C4-2B (cell line): ENCODE measurements around the gene RUNX3.

ENCODE experiments used
- ZFX ChIP-seq: fragments of 450-650 bp; IDR thresholded peaks from 2 replicates; pipeline ENCODE4 v1.6.1; 2017
- TF ChIP-seq, protein P1 (sequence below): fragments of 450-650 bp; conservative IDR thresholded peaks from 2 replicates; pipeline ENCODE4 v1.5.1; 2017; ENCODE audit warnings: mild to moderate bottlenecking

DNA sequence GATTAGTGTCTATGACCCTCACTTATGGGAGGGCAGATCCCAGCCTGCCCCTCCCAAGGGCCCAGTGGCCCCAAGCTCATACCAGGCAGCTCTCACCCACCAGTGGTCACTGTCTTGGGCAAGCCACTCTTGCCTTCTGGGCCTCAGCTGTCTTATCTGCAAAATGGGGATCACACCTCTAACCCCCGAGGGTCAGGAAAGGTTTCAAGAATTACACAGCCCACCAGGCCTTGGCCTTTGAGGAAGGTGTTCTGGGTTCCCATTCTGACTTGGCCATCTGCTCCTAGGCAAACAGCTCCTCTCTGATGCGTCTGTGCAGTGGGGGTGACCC, 16.8 kb downstream of the RUNX3 start:
- TF ChIP-seq, protein P1, sequence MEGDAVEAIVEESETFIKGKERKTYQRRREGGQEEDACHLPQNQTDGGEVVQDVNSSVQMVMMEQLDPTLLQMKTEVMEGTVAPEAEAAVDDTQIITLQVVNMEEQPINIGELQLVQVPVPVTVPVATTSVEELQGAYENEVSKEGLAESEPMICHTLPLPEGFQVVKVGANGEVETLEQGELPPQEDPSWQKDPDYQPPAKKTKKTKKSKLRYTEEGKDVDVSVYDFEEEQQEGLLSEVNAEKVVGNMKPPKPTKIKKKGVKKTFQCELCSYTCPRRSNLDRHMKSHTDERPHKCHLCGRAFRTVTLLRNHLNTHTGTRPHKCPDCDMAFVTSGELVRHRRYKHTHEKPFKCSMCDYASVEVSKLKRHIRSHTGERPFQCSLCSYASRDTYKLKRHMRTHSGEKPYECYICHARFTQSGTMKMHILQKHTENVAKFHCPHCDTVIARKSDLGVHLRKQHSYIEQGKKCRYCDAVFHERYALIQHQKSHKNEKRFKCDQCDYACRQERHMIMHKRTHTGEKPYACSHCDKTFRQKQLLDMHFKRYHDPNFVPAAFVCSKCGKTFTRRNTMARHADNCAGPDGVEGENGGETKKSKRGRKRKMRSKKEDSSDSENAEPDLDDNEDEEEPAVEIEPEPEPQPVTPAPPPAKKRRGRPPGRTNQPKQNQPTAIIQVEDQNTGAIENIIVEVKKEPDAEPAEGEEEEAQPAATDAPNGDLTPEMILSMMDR, result no peak
- TF ChIP-seq ZFX, result no peak
